ENCODE data around the gene CWF19L1.
"Not testable (repeated sequence)": the region's sequence is repeated elsewhere in the genome, so short reads cannot be mapped to it uniquely, and the experiment has no call there.

The CWF19L1 gene

DNA sequence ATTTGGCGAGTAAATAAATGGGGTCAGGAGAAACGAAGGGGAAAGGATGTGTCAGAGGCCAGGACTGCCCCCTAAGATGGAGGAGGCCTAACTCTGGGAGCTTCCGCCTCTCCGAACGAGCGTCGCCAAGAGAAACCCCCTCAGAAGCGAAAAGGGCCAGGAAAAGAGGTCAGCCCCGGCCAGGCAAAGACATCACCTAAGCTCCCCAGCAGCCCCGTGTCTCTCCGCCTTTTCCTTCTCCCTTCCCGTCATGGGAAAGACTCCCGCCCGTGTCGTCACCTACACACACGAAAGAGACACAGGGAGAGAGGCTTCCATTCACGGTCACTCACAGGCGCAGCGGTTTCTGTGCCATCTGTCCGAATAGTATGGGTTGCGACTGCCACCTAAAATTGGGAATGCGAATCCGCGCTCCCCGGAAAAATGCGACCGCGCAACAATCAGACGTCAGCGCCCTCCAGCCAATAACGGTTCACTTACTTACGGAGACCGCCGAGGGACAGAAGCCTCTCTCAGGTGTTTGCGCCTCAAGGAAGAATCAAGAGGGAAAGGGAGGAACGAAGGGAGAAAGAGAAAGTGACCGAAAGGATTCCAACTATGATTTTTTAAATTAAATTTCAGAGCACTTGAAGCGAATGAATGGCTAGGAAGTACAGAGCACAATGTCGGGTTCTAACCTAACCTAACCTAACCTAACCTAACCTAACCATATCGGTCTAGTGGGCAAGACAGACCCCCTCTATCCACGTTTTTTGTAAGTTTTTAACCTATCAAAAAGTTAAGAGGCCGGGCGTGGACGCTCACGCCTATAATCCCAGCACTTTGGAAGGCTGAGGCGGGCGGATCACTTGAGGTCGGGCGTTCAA is at the start of gene CWF19L1:
Gene CWF19L1, minus strand, starts transcription at position 400 of the 866 bp plus-strand sequence. Its CDS starts 45 bp downstream, at position 355.
- peaks cover 28% of the 10 kb centered on the region for H3K4me1 Mint-ChIP-seq (ENCODE audit: low read depth)
- peaks cover 10% of the 10 kb centered on the region for H3K36me3 Mint-ChIP-seq (ENCODE audit: low read depth)
- peak within 1 kb of the TSS; percentile 100 for H3K4me3 Mint-ChIP-seq
- no peaks in the 10 kb centered on the region for H3K27me3 Mint-ChIP-seq
- no peaks in the 10 kb centered on the region for H3K9me3 Mint-ChIP-seq
- H3K27ac Mint-ChIP-seq, result peak within 1 kb of the TSS; percentile 100

DNA sequence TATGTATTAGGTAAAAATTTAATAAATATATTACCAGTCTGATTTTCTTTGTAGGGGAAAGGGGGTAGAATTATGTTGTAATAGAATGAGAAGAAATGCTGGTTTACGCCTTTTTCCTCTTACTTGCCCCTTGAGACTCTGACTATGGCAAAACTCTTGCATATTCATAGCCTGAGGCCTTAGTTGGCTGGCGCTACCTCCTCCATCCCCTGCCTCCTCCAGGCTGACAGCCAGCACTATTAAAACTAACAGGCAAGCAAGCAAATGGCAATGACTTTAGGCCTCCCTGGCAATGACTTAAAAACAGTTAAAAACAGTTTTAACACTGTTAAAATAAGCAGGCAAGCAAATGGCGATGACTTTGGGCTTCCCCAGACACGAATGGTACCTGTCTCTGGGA is 48.2 kb upstream of the CWF19L1 start:
- peaks cover 54% of the 10 kb centered on the region for H3K27me3 Mint-ChIP-seq
- no peak overlapping the region for H3K4me3 Mint-ChIP-seq

DNA sequence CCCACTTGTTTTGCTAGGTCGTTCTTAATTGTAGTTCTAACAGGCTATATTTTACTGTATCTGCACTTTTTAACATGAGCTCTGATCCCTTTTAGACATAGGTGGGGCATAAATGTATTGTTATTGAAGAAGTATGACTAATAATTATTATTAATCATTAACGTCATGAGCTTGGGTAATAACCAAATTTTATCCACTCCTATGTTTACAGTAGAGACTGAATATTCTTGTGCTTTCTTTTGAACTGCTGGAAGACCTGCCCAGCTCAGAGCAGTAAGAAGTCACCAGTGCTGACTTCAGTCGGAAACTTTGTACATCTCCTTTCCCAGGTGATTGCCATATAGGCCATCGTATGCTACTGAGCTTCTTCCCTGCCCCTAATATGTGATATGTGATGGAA is 43.9 kb upstream of the CWF19L1 start:
- H3K27ac Mint-ChIP-seq, result no peak overlapping the region
- no peaks in the 10 kb centered on the region for H3K9me3 Mint-ChIP-seq
- H3K27me3 Mint-ChIP-seq, result peaks cover 62% of the 10 kb centered on the region
- no peaks in the 10 kb centered on the region for H3K36me3 Mint-ChIP-seq (ENCODE audit: low read depth)
- no peaks in the 10 kb centered on the region for H3K4me1 Mint-ChIP-seq (ENCODE audit: low read depth)
- H3K4me3 Mint-ChIP-seq, result no peak overlapping the region

More for the DNA sequence above, 48.2 kb upstream of the CWF19L1 start:
- Mint-ChIP-seq H3K4me1 (ENCODE audit: low read depth) (no peaks in the 10 kb centered on the region), H3K9me3 (no peaks in the 10 kb centered on the region), H3K27ac (no peak overlapping the region), H3K36me3 (ENCODE audit: low read depth) (no peaks in the 10 kb centered on the region)

DNA sequence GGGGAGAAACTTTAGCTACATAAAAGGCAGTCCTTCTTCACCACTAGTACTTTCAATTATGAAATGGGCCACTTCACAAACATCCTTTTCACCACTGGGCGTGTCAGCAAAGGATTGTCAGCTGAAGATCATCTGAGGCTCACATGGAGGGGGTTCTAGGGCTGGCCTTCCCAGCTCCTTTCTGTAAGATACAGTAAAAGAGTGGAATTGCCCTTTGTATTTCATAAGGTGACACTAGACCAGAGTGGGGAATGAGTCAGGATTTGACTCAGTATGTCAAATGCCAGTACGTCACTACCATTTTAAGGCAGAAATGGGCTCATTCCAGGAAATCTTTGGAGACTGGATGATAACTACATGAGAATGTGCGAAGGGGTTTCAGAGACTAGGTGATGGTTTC is 40.2 kb upstream of the CWF19L1 start:
- Mint-ChIP-seq H3K4me3 (no peak overlapping the region), H3K27me3 (peaks cover 75% of the 10 kb centered on the region), H3K27ac (no peak overlapping the region), H3K36me3 (ENCODE audit: low read depth) (no peaks in the 10 kb centered on the region), H3K9me3 (no peaks in the 10 kb centered on the region), H3K4me1 (ENCODE audit: low read depth) (no peaks in the 10 kb centered on the region)

DNA sequence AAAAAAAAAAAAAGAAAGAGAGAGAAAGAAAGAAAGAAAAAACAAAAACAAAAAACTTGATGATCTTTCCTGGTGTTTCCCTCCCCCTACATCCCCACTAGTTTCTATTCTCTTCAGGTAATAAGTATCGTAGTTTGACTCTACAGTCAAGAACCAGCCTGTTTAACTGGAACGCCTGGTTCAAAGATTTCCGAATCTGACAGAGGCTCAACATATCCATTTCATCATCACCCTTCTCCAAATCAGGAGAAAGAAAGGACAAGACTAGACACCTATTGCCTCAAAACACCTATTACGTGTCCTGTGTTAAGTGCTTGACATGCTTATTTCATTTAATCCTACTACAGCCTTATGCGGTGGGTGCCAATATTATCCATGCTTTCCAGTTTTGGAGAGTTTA is 39.4 kb upstream of the CWF19L1 start:
- H3K27me3 Mint-ChIP-seq, result peaks cover 68% of the 10 kb centered on the region
- H3K4me3 Mint-ChIP-seq, result no peak overlapping the region
- no peaks in the 10 kb centered on the region for H3K9me3 Mint-ChIP-seq
- no peaks in the 10 kb centered on the region for H3K36me3 Mint-ChIP-seq (ENCODE audit: low read depth)
- H3K4me1 Mint-ChIP-seq (ENCODE audit: low read depth), result no peaks in the 10 kb centered on the region
- no peak overlapping the region for H3K27ac Mint-ChIP-seq

DNA sequence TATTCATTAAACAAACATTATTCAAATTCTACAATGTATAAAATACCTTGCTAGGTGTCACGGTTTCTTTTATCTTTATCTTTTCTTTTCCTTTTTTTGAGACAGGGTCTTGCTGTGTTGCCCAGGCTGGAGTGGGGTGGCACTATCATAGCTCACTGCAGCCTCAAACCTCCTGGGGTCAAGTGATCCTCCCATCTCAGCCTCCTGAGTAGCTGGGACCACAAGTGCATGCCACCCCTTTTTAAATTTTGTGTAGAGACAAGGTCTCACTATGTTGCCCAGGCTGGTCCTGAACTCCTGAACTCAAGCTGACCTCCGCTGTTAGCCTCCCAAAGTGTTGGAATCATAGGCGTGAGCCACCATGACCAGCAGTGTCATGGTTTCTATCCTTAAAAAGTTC is 37.0 kb upstream of the CWF19L1 start:
- Mint-ChIP-seq H3K36me3 (ENCODE audit: low read depth) (no peaks in the 10 kb centered on the region), H3K27me3 (peaks cover 58% of the 10 kb centered on the region), H3K4me1 (ENCODE audit: low read depth) (no peaks in the 10 kb centered on the region), H3K27ac (no peak overlapping the region), H3K4me3 (no peak overlapping the region), H3K9me3 (no peaks in the 10 kb centered on the region)

DNA sequence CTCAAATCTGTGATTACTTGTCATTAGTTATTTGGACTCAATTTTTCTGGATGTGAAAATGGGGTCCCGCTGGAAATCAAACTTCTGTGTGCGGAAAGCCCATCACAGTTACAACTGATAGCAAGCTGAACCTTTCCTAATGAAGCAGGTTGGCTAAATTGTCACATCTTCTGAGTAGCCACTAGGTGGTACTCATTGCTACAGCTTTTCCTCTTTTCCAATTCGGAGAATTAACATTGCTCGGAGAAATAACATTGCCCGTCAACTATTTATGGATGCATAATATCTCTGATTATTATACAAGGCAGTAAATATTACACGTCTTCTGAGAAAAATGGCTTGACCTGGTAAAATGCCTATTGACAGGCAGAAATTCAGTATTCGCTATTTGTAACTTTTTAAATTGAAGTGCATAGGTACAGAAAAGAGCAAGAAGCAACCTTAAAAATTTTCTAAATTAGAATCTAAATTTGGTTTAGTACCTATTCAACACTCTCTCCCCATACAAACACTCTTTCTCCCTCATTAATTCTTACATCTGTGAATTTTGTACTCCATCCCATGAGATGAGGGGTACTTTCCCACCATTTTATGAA is 36.4 kb upstream of the CWF19L1 start:
- Mint-ChIP-seq H3K4me3 (no peak overlapping the region), H3K36me3 (ENCODE audit: low read depth) (no peaks in the 10 kb centered on the region), H3K27me3 (peaks cover 55% of the 10 kb centered on the region), H3K4me1 (ENCODE audit: low read depth) (no peaks in the 10 kb centered on the region), H3K9me3 (no peaks in the 10 kb centered on the region), H3K27ac (no peak overlapping the region)

DNA sequence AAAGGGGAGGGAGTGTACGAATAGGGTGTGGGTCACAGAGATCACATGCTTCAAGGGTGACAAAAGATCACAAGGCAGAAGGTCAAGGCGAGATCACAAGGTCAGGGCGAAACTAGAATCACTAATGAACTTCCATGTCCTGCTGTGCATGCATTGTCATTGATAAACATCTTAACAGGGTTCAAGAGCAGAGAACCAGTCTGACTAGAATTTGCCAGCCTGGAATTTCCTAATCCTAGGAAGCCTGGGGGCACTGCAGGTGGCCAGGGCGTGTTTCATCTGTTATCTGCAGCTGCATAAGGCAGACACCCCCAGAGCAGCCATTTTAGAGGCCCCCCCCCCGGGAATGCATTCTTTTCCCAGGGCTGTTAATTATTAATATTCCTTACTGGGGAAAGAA is 33.7 kb upstream of the CWF19L1 start:
- not testable (repeated sequence) for H3K4me3 Mint-ChIP-seq; H3K9me3 Mint-ChIP-seq; H3K27ac Mint-ChIP-seq; H3K4me1 Mint-ChIP-seq (ENCODE audit: low read depth); H3K36me3 Mint-ChIP-seq (ENCODE audit: low read depth)
- H3K27me3 Mint-ChIP-seq, result peaks cover 46% of the 10 kb centered on the region

DNA sequence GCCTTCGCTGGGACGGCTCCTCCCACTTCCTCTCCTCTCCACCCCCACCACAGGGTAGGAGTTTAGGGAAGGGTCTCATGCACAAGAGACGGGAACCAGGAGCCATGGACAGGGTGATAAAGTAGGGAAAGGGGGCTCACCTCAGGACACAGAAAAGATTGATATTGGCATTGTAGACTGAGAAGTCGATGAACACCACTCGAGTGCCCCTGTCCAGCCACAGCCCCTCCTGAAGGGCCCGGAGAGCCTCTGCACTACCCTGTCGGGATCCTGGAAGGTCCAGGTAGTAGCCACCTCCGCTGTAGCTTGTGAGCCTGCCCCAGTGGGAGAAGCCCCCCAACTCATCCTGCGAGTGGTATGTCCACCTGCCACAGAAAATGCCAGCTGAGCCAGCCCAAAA is 29.8 kb upstream of the CWF19L1 start:
- Mint-ChIP-seq H3K27ac (no peak overlapping the region), H3K4me3 (no peak overlapping the region), H3K9me3 (no peaks in the 10 kb centered on the region), H3K27me3 (peaks cover 31% of the 10 kb centered on the region), H3K4me1 (ENCODE audit: low read depth) (no peaks in the 10 kb centered on the region), H3K36me3 (ENCODE audit: low read depth) (no peaks in the 10 kb centered on the region)

DNA sequence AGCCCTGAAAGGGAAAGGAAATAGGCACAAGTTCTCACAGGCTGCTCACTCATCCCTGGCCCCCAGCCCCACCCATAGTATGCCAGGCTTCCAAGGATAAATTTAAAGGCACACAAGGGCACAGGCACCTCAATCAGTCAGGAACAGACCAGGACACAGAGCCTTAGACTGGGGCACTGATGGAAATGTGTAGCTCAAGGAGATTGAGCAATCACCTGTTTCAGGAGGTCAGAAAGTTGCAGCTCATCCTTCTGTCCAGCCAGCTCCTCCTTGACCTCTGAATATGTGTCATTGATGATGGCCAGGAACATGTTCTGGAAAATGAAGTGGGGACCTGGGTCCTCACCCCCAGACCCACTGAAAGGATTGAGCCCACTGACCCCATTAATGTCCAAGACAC is 25.6 kb upstream of the CWF19L1 start:
- no peaks in the 10 kb centered on the region for H3K36me3 Mint-ChIP-seq (ENCODE audit: low read depth)
- H3K9me3 Mint-ChIP-seq, result no peaks in the 10 kb centered on the region
- no peak overlapping the region for H3K4me3 Mint-ChIP-seq

DNA sequence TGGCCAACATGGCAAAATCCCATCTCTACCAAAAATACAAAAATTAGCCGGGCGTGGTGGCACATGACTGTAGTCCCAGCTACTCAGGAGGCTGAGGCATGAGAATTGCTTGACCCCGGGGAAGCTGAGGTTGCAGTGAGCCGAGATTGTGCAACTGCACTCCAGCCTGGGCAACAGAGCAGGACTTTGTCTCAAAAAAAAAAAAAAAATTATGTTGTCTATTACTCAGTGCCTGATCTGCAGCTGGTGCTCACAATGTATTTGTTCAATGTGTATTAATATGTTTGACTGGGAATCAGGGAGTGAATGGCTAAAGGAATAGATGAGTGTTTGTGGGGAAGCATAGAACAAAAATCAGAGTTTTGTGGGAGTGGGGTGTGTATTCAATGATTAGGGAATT is 24.9 kb upstream of the CWF19L1 start:
- H3K9me3 Mint-ChIP-seq; H3K27ac Mint-ChIP-seq; H3K4me1 Mint-ChIP-seq (ENCODE audit: low read depth); H3K4me3 Mint-ChIP-seq; H3K36me3 Mint-ChIP-seq (ENCODE audit: low read depth): not testable (repeated sequence)
- H3K27me3 Mint-ChIP-seq, result peaks cover 30% of the 10 kb centered on the region

More for the DNA sequence above, 25.6 kb upstream of the CWF19L1 start:
- no peak overlapping the region for H3K27ac Mint-ChIP-seq
- H3K4me1 Mint-ChIP-seq (ENCODE audit: low read depth), result no peaks in the 10 kb centered on the region
- H3K27me3 Mint-ChIP-seq, result peaks cover 32% of the 10 kb centered on the region

DNA sequence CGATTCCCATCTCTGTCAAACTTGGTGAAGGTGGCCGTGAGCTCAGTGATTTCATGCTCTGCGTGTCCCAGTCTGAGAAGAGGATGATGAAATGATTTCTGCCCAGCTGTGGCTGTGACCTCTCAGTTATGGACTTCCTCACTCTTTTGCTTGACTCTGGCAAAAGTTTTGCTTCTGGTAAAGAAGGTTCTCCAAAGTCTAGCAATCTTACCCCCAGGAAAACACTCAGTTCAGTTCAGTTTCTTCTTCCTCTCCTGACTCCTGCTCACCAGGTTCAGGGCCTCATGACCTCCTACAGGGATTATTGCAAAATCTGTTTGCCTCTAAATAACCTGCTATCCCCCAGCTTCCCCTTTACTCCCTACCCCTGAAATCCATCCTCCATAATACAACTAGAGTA is 23.9 kb upstream of the CWF19L1 start:
- Mint-ChIP-seq H3K4me1 (ENCODE audit: low read depth) (peaks cover 9% of the 10 kb centered on the region), H3K27ac (no peak overlapping the region), H3K36me3 (ENCODE audit: low read depth) (no peaks in the 10 kb centered on the region), H3K4me3 (no peak overlapping the region), H3K27me3 (peaks cover 23% of the 10 kb centered on the region), H3K9me3 (no peaks in the 10 kb centered on the region)

DNA sequence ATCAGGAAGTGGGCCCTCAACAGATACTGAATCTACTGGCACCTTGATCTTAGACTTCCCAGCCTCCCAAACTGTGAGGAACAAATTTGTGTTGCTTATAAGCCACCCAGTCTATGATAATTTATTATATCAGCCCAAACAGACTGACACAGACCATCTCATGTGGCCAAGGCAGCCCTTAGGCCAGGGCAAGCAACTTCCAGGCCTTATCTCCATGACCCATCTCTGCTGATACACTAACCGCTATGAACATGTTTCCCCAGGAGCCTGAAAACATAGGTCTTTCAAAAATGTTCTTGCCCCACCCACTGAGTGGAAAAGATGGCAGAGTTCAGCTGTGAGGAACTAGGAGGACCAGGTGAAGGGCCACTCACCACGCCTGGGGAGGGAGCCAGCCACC is 22.2 kb upstream of the CWF19L1 start:
- Mint-ChIP-seq H3K9me3 (no peaks in the 10 kb centered on the region), H3K4me3 (no peak overlapping the region), H3K27ac (no peak overlapping the region), H3K27me3 (peaks cover 13% of the 10 kb centered on the region), H3K36me3 (ENCODE audit: low read depth) (peaks cover 16% of the 10 kb centered on the region), H3K4me1 (ENCODE audit: low read depth) (peaks cover 26% of the 10 kb centered on the region)

DNA sequence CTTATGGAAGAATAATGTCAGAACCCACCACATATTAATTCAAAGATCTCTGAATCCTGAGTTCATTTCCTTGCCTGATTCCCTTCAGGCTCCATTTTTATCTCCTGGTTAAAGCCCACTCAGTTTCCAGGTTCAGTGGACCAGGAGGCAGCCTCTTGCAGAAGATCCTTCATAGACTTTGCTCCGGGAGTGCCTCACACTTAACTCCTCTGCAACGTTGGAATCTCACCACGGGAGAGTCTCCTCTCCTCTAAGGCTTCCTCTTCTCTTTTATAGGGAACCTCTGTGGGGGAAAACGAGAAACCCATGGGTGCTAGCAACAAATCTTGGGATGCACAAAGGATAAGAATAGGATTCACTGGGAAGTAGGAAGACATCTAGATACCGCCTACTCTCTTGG is 20.8 kb upstream of the CWF19L1 start:
- no peak overlapping the region for H3K27ac Mint-ChIP-seq
- H3K27me3 Mint-ChIP-seq, result peaks cover 12% of the 10 kb centered on the region
- peaks cover 18% of the 10 kb centered on the region for H3K36me3 Mint-ChIP-seq (ENCODE audit: low read depth)
- H3K4me1 Mint-ChIP-seq (ENCODE audit: low read depth), result peaks cover 36% of the 10 kb centered on the region
- H3K4me3 Mint-ChIP-seq, result no peak overlapping the region
- no peaks in the 10 kb centered on the region for H3K9me3 Mint-ChIP-seq

DNA sequence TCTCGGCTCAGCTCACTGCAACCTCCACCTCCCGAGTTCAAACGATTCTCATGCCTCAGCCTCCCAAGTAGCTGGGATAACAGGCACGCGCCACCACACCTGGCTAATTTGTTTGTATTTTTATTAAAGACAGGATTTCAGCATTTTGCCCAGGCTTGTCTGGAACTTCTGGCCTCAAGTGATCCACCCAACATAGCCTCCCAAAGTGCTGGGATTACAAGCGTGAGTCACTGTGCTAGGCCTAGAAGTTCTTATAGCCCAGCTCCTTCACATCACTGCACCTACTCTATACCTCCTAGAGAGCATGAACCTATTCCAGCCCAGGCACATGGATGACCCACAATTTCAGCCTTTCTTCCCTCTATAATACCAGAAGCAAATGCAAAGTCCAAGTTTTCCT is 20.3 kb upstream of the CWF19L1 start:
- Mint-ChIP-seq H3K27ac (peak overlapping the region; percentile 20), H3K9me3 (no peaks in the 10 kb centered on the region), H3K36me3 (ENCODE audit: low read depth) (peaks cover 18% of the 10 kb centered on the region), H3K4me3 (no peak overlapping the region), H3K4me1 (ENCODE audit: low read depth) (peaks cover 36% of the 10 kb centered on the region), H3K27me3 (peaks cover 12% of the 10 kb centered on the region)

Data from stimulated activated naive CD8-positive, alpha-beta T cell treated with anti-CD3 and anti-CD28 coated beads, Interleukin-15, Interleukin-2, amounts not matched to agents 100 ng/mL and 50 ng/mL, for 24 hours (primary cell).